Naive thymus-derived CD4-positive, alpha-beta T cell (primary cell): ENCODE data around the gene METRNL. TPM values are rescaled to one million over a fixed set of nuclear protein-coding genes. Genes with fewer than 3 reads are reported as not detected.
"Not testable (repeated sequence)": the region's sequence is repeated elsewhere in the genome, so short reads cannot be mapped to it uniquely, and the experiment has no call there.

Experiments used
- ATAC-seq: fragments of 150-1000 bp; cut with Tn5 transposase; 2 replicates; pipeline ENCODE4 v1.10.0; 2021; ENCODE audit warnings: mild to moderate bottlenecking, moderate library complexity
- CTCF ChIA-PET: fragments of 350-600 bp; sonication (Branson Sonifier 250); formaldehyde crosslinking; loops from one replicate; lab custom pipeline; 2021; ENCODE audit warnings: antibody characterized with exemption; lab: Charles Lee
- POLR2A ChIA-PET: fragments of 350-600 bp; sonication (Branson Sonifier 250); formaldehyde crosslinking; loops from one replicate; lab custom pipeline; 2021; ENCODE audit warnings: antibody characterized with exemption, inconsistent platforms; lab: Charles Lee
- DNase-seq, 9 donors: peaks; one replicate each; pipeline versions ENCODE4 v3.0.0 to v3.0.0-alpha.2; 2020 to 2022; ENCODE audit warnings: mixed read lengths in 1 of 9
- H3K27ac ChIP-seq: one replicate; pipeline ENCODE4 v1.7.0; 2013; ENCODE audit warnings: mild to moderate bottlenecking, low read depth, low read length, moderate library complexity
- H3K27me3 ChIP-seq, 2 donors: one replicate each; pipeline ENCODE4 v1.7.0; 2013; ENCODE audit warnings: low read length in 2 of 2, mild to moderate bottlenecking in 2 of 2, moderate library complexity in 2 of 2; ENCODE audit not compliant: control insufficient read depth in 2 of 2, insufficient read depth in 2 of 2
- H3K36me3 ChIP-seq, 3 experiments: 1 replicate in 2 of 3; 2 replicates in 1 of 3; pipeline ENCODE4 v1.7.0; 2013; ENCODE audit warnings: low read length in 3 of 3, mild to moderate bottlenecking in 3 of 3, moderate library complexity in 1 of 3; ENCODE audit not compliant: insufficient read depth in 3 of 3, control insufficient read depth in 2 of 3
- H3K4me1 ChIP-seq, 2 donors: one replicate each; pipeline ENCODE4 v1.7.0; 2013; ENCODE audit warnings: low read length in 2 of 2, mild to moderate bottlenecking in 2 of 2, moderate library complexity in 1 of 2; ENCODE audit not compliant: control insufficient read depth in 2 of 2, insufficient read depth in 2 of 2
- H3K4me3 ChIP-seq: 2 replicates; pipeline ENCODE4 v1.7.0; 2013; ENCODE audit warnings: mild to moderate bottlenecking, low read length
- H3K9me3 ChIP-seq, 3 experiments: 1 replicate in 2 of 3; 2 replicates in 1 of 3; pipeline ENCODE4 v1.7.0; 2013; ENCODE audit warnings: low read length in 3 of 3; ENCODE audit not compliant: control insufficient read depth in 2 of 3
- H3K27ac Mint-ChIP-seq, 9 donors: one replicate each; pipeline ENCODE4 v1.8.0; 2020 to 2022; ENCODE audit warnings: mixed read lengths in 9 of 9, mild to moderate bottlenecking in 8 of 9, moderate library complexity in 5 of 9, inconsistent platforms in 2 of 9
- H3K27me3 Mint-ChIP-seq, 5 donors: one replicate each; pipeline ENCODE4 v1.8.0; 2021 to 2022; ENCODE audit warnings: mixed read lengths in 5 of 5, mild to moderate bottlenecking in 1 of 5
- H3K36me3 Mint-ChIP-seq, 5 donors: one replicate each; pipeline ENCODE4 v1.8.0; 2020 to 2022; ENCODE audit warnings: mixed read lengths in 5 of 5, mild to moderate bottlenecking in 3 of 5, inconsistent platforms in 1 of 5
- H3K4me1 Mint-ChIP-seq, 7 donors: one replicate each; pipeline ENCODE4 v1.8.0; 2020 to 2022; ENCODE audit warnings: mixed read lengths in 7 of 7, mild to moderate bottlenecking in 3 of 7, inconsistent platforms in 1 of 7
- H3K4me3 Mint-ChIP-seq, 10 donors: one replicate each; pipeline ENCODE4 v1.8.0; 2020 to 2022; ENCODE audit warnings: mild to moderate bottlenecking in 10 of 10, mixed read lengths in 10 of 10, moderate library complexity in 6 of 10, inconsistent platforms in 2 of 10
- H3K9me3 Mint-ChIP-seq, 11 donors: one replicate each; pipeline ENCODE4 v1.8.0; 2020 to 2022; ENCODE audit warnings: mixed read lengths in 11 of 11, mild to moderate bottlenecking in 4 of 11, inconsistent platforms in 1 of 11, moderate library complexity in 1 of 11
- intact Hi-C, 2 donors: fragments of 100-400 bp; cut with micrococcal nuclease; formaldehyde crosslinking; loops; one replicate each; pipeline ENCODE4 v1.15.1; 2023
- polyA plus RNA-seq, 2 donors: library from polyadenylated mRNA; unstranded; fragments of 300-500 nt; fragmentation: Illumina TruSeq; gene quantifications; one replicate each; pipeline ENCODE4 v1.2.3, GENCODE V29; 2021
- total RNA-seq, 6 experiments: library from RNA in 5 of 6; stranded (reverse) in 5 of 6; gene quantifications; 1 replicate in 5 of 6; 2 replicates in 1 of 6; pipeline ENCODE4 v1.2.3 and lab custom pipeline; 2021 to 2026

Gene METRNL
- total and polyA plus RNA-seq, 7 experiments from 2014 or later: 1.0 to 147 (median 10.3) TPM; not detected in 2

DNA sequence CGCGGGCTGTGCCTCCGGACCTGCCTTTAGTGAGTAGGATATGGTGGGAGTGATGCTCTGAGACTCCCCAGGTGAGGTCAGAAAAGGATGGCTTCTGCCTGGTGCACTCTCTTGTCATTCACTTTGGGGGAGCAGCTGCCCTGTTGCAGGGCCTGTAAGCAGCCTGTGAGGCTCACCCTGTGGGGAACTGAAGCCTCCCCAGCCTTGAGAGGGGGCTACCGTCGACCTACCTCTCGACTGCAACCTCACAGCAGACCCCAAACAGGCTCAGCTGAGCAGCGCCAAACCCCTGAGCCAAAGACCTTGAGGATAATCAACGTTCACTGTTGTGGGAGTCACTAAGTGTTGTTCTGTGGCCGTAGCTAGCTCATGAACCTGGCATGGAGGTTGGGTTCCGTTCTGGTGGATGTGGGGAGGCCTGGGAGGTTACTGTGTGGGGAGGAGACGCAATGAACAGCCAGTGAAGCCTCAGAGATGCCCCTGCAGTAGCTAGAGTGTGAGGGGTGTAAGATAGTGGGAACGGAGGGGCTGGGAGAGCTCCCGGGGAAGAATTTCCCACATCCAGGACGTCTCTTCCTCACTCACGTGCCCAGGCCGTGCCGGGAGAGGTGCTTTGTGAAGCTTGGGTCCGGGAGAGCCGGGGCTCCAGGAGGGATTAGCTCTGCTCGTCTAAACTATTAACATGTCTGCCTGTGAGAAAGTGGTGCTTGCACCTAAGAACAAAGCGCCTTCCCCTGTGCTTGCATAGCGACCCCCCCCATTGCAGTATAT lies 38.8 kb downstream of the METRNL start:
- no peak for DNase-seq
- H3K4me1 ChIP-seq: no peaks in the 10 kb centered on the region
- H3K4me3 Mint-ChIP-seq: peak overlapping the region in 1 of 10 donors; percentile 77

DNA sequence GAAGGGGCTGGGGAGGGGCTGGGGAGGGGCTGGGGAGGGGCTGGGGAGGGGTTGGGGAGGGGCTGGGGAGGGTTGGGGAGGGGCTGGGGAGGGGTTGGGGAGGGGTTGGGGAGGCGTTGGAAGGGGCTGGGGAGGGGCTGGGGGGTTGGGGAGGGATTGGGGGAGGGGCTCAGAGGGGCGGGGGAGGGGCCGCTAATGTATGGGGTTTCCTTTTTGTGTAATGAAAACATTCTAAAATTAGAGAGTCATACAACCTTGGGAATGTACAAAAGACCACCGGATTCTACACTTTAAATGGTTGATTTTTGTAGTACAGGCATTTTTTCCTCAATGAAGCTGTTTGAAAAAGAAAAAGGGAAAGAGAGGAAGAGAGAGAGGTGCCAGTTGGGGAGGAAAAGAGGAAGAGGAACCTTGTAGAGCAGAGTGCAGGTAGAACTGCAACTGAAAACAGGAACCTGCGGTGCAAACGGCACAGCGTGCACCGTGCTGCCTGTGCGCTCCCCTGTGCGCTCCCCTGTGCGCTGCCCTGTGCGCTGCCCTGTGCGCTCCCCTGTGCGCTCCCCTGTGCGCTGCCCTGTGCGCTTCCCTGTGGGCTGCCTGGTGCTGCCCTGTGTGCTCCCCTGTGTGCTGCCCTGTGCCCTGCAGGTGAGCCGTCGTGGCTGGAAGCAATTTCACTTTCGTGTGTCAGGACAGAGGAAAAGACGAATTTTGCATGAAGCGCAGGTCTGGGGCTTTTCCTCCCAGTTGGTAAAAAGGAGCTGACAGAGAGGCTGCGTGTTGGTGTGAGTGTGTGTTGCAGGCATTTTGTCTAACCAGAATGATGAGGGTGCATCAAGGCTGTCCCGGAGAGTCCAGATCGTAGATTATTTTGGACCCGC lies 40.8 kb downstream of the METRNL start:
- Histone ChIP-seq H3K36me3 (no peaks in the 10 kb centered on the region), H3K27me3 (peaks cover 0 to 3% of the 10 kb centered on the region in 2 donors), H3K9me3 (no peaks in the 10 kb centered on the region), H3K4me1 (peaks cover 2 to 7% of the 10 kb centered on the region in 2 donors), H3K4me3 (no peak overlapping the region), H3K27ac (no peak overlapping the region)
- DNase-seq (peak in 1 of 9 donors; percentile 20), ATAC-seq (peak; percentile 84)
- H3K36me3 Mint-ChIP-seq: peaks cover 0 to 2% (median 0%) of the 10 kb centered on the region in 5 donors
- H3K27me3 Mint-ChIP-seq: peaks cover 12 to 45% (median 28%) of the 10 kb centered on the region in 5 donors
- intact Hi-C loops: no loop called here
- ChIA-PET POLR2A (interaction anchor here (0.6 kb wide), 1 partner anchor 13 kb away, joined by 3 read pairs; no protein-coding TSS in a partner anchor), CTCF (no interaction called here)
- peaks cover 0 to 2% (median 0%) of the 10 kb centered on the region in 11 donors for H3K9me3 Mint-ChIP-seq
- H3K27ac Mint-ChIP-seq: no peak overlapping the region
- peak overlapping the region in 9 of 10 donors; percentile 28 to 87 (median 77) for H3K4me3 Mint-ChIP-seq
- H3K4me1 Mint-ChIP-seq: peaks cover 16 to 29% (median 20%) of the 10 kb centered on the region in 7 donors

More for the DNA sequence above, 38.8 kb downstream of the METRNL start:
- H3K36me3 ChIP-seq: no peaks in the 10 kb centered on the region
- CTCF ChIA-PET: no interaction called here
- no peak overlapping the region for H3K4me3 ChIP-seq
- no peak for ATAC-seq
- peaks cover 0 to 2% (median 0%) of the 10 kb centered on the region in 11 donors for H3K9me3 Mint-ChIP-seq
- no peak overlapping the region for H3K27ac ChIP-seq
- H3K36me3 Mint-ChIP-seq: peaks cover 0 to 2% (median 0%) of the 10 kb centered on the region in 5 donors
- no peaks in the 10 kb centered on the region for H3K9me3 ChIP-seq
- intact Hi-C loops: no loop called here
- peak overlapping the region in 1 of 9 donors; percentile 51 for H3K27ac Mint-ChIP-seq
- peaks cover 5 to 35% (median 18%) of the 10 kb centered on the region in 5 donors for H3K27me3 Mint-ChIP-seq
- peaks cover 11 to 27% (median 19%) of the 10 kb centered on the region in 7 donors for H3K4me1 Mint-ChIP-seq
- H3K27me3 ChIP-seq: no peaks in the 10 kb centered on the region
- POLR2A ChIA-PET: interaction anchor here (0.6 kb wide), 1 partner anchor 48 kb away, joined by 3 read pairs; no protein-coding TSS in a partner anchor

DNA sequence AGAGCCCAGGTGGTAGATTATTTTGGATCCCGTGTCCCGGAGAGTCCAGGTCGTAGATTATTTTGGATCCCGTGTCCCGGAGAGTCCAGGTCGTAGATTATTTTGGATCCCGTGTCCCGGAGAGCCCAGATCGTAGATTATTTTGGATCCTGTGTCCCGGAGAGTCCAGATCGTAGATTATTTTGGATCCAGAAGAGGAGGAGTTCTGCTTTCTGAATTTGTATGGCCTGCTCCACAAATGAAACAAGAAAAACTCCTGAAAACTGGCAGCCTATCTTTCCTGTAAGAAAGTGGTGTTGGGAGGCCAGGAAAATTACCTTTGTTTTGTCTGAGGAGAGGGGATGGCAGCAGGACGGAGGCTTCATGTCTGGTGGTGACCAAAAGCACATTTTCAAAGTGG lies 42.1 kb downstream of the METRNL start:
- peak overlapping the region in 1 of 9 donors; percentile 23 for H3K27ac Mint-ChIP-seq
- H3K36me3 Mint-ChIP-seq, ATAC-seq, H3K9me3 Mint-ChIP-seq, CTCF ChIA-PET, POLR2A ChIA-PET, H3K9me3 ChIP-seq, H3K4me3 ChIP-seq, H3K27ac ChIP-seq, intact Hi-C loops, DNase-seq, H3K36me3 ChIP-seq, H3K27me3 ChIP-seq: not testable (repeated sequence)
- peaks cover 10 to 15% of the 10 kb centered on the region in 2 donors for H3K4me1 ChIP-seq
- H3K4me3 Mint-ChIP-seq: peak overlapping the region in 1 of 10 donors; percentile 10
- H3K4me1 Mint-ChIP-seq: peaks cover 26 to 37% (median 29%) of the 10 kb centered on the region in 7 donors
- peaks cover 16 to 58% (median 41%) of the 10 kb centered on the region in 5 donors for H3K27me3 Mint-ChIP-seq

DNA sequence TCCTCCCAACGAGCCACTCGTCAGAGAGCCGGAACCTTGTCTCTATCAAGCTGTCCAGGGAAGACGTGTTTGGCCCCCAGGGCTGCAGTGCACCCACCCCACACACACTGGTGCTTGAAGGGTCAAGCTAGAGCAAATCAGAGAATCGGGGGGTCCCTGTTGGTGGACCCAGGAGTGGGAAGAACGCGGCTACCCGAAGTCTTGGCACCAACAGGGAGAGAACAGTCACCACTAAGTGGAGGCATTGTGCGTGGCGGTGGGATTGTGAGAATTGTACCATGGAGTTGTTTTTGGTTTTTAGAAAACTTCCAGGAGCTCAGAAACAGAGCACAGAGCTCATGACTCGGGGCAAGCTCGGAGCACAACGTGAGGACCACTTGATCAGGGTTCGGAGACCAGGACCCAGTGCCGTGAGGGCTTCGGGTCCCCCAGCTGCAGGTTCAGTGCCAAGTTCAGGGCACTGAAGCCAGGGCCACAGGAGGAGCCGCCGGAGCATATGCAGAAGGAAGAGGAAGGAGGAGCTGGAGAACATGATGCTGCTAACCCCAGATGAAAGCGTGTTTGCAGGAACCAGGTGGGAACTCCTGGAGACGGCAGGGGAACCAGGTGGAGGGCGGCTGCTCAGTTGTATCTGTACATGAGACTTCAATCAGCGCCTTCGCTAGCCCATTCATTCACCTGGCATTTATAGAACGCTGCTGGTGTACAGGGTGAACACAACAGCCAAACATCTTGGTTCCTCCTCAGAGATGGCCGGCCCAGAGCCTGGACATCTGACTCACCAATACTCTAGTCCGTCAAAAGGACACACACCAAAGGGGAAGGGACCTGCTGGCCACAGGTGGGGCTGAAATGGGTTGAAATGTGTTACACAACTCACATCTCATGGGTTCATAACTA lies 42.8 kb downstream of the METRNL start:
- H3K27me3 ChIP-seq: peaks cover 0 to 4% of the 10 kb centered on the region in 2 donors
- H3K27ac Mint-ChIP-seq: peak overlapping the region in 2 of 9 donors; percentile 23 to 43

DNA sequence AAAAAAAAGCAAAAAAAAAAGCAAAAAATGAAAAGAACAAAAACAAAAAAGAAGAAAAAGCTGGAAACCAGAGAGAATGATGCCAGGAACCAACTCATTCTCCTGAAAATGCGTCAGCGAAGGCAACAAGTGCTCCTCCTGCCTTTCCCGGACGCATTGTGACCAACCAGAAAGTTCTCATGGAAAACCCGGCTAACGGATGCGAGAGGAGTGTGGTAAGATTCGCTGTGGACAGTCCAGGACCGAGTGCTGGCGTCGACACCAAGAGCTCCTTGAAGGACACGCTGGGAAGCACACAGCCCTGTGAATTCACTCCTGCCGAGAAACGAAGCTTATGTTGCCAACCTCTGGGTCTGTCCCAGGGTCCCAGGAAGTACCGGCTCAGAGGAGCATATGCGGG lies 43.4 kb downstream of the METRNL start:
- Histone ChIP-seq H3K9me3 (no peaks in the 10 kb centered on the region), H3K27me3 (peaks cover 0 to 4% of the 10 kb centered on the region in 2 donors), H3K27ac (no peak overlapping the region), H3K36me3 (no peaks in the 10 kb centered on the region), H3K4me3 (no peak overlapping the region), H3K4me1 (peaks cover 10 to 15% of the 10 kb centered on the region in 2 donors)
- no peak overlapping the region for H3K4me3 Mint-ChIP-seq
- peaks cover 0 to 2% (median 0%) of the 10 kb centered on the region in 5 donors for H3K36me3 Mint-ChIP-seq
- POLR2A ChIA-PET: no interaction called here
- peak overlapping the region in 1 of 9 donors; percentile 43 for H3K27ac Mint-ChIP-seq
- DNase-seq: no peak
- no peak for ATAC-seq
- H3K27me3 Mint-ChIP-seq: peaks cover 20 to 61% (median 45%) of the 10 kb centered on the region in 5 donors
- peaks cover 26 to 37% (median 29%) of the 10 kb centered on the region in 7 donors for H3K4me1 Mint-ChIP-seq
- H3K9me3 Mint-ChIP-seq: peaks cover 0 to 2% (median 0%) of the 10 kb centered on the region in 11 donors
- intact Hi-C loops: no loop called here
- CTCF ChIA-PET: no interaction called here

More for the DNA sequence above, 42.8 kb downstream of the METRNL start:
- peaks cover 0 to 2% (median 0%) of the 10 kb centered on the region in 11 donors for H3K9me3 Mint-ChIP-seq
- Histone ChIP-seq H3K27ac (no peak overlapping the region), H3K36me3 (no peaks in the 10 kb centered on the region), H3K9me3 (no peaks in the 10 kb centered on the region), H3K4me3 (no peak overlapping the region), H3K4me1 (peaks cover 10 to 15% of the 10 kb centered on the region in 2 donors)
- CTCF ChIA-PET: no interaction called here
- H3K4me1 Mint-ChIP-seq: peaks cover 26 to 37% (median 29%) of the 10 kb centered on the region in 7 donors
- DNase-seq (no peak), ATAC-seq (no peak)
- intact Hi-C loops: no loop called here
- H3K27me3 Mint-ChIP-seq: peaks cover 20 to 61% (median 45%) of the 10 kb centered on the region in 5 donors
- H3K4me3 Mint-ChIP-seq: peak overlapping the region in 1 of 10 donors; percentile 10
- POLR2A ChIA-PET: no interaction called here
- peaks cover 0 to 2% (median 0%) of the 10 kb centered on the region in 5 donors for H3K36me3 Mint-ChIP-seq
